Endothelial cell of umbilical vein (primary cell): ENCODE results near the gene TKT. TPM values are rescaled to one million over a fixed set of nuclear protein-coding genes. Genes with fewer than 3 reads are reported as not detected.

ENCODE experiments used
- BruUV-seq: library from RNA; stranded (reverse); fragments of 400-500 nt; replicated peaks from 2 replicates; lab custom pipeline; 2021; lab: Mats Ljungman, UMichigan
- CTCF ChIA-PET: fragments of 300-600, 350-600 bp; sonication (Branson Sonifier 250); formaldehyde crosslinking; loops from one replicate; lab custom pipeline; 2021; ENCODE audit warnings: antibody characterized with exemption, inconsistent platforms; lab: Charles Lee
- POLR2A ChIA-PET: fragments of 300-600, 350-600 bp; sonication (Branson Sonifier 250); formaldehyde crosslinking; loops from one replicate; lab custom pipeline; 2021; ENCODE audit warnings: antibody characterized with exemption, inconsistent platforms; lab: Charles Lee
- DNase-seq: peaks from one replicate; pipeline ENCODE4 v3.0.0-alpha.2; 2011; ENCODE audit warnings: low read depth, low spot score
- FAIRE-seq: peaks from 2 replicates; lab custom pipeline; 2011; peaks lifted over from hg19 to GRCh38; lab: Jason Lieb, UNC
- H2AFZ ChIP-seq: 2 replicates; pipeline ENCODE4 v1.6.0; 2012; ENCODE audit warnings: low read depth, low read length, control low read depth, inconsistent platforms
- H3K27ac ChIP-seq: 2 replicates; pipeline ENCODE4 v1.5.1; 2011; ENCODE audit warnings: low read depth, mild to moderate bottlenecking, control low read depth, low read length, moderate library complexity; ENCODE audit not compliant: insufficient read depth
- H3K27me3 ChIP-seq, 2 experiments: 2 replicates each; pipeline versions ENCODE4 v1.6.0 to v1.6.1; 2011; ENCODE audit warnings: low read length in 2 of 2, mixed read lengths in 1 of 2; ENCODE audit not compliant: control insufficient read depth in 2 of 2, insufficient read depth in 2 of 2
- H3K36me3 ChIP-seq, 2 experiments: 2 replicates in 1 of 2; 3 replicates in 1 of 2; pipeline ENCODE4 v1.5.1; 2011; ENCODE audit warnings: low read length in 2 of 2, mild to moderate bottlenecking in 1 of 2, moderate library complexity in 1 of 2; ENCODE audit not compliant: control insufficient read depth in 2 of 2, insufficient read depth in 2 of 2; ENCODE audit errors: extremely low read depth in 1 of 2
- H3K4me1 ChIP-seq: 3 replicates; pipeline ENCODE4 v1.5.1; 2011; ENCODE audit warnings: mild to moderate bottlenecking, low read length; ENCODE audit not compliant: control insufficient read depth, insufficient read depth; ENCODE audit errors: extremely low read depth
- H3K4me2 ChIP-seq: 2 replicates; pipeline ENCODE4 v1.6.1; 2011; ENCODE audit warnings: low read length, control low read depth, mixed read lengths; ENCODE audit not compliant: insufficient read depth
- H3K4me3 ChIP-seq, 3 experiments: fragments of 200-600 bp in 1 of 3; sonication (generic), shearing (Covaris generic) in 1 of 3; replicated peaks in 1 of 3; 2 replicates each; pipeline ENCODE4 v1.5.1; 2011 to 2016; ENCODE audit warnings: control low read depth in 3 of 3, low read length in 3 of 3, mild to moderate bottlenecking in 2 of 3, inconsistent platforms in 1 of 3, low read depth in 1 of 3, moderate library complexity in 1 of 3; ENCODE audit not compliant: insufficient read depth in 1 of 3
- H3K79me2 ChIP-seq: 2 replicates; pipeline ENCODE4 v1.6.0; 2012; ENCODE audit warnings: low read length, inconsistent platforms; ENCODE audit not compliant: control insufficient read depth, insufficient read depth
- H3K9ac ChIP-seq: replicated peaks from 2 replicates; pipeline ENCODE3; 2011; ENCODE audit warnings: low read length, control low read depth; ENCODE audit not compliant: insufficient read depth; ENCODE audit errors: extremely low read depth
- H3K9me1 ChIP-seq: replicated peaks from 3 replicates; pipeline ENCODE4 v1.6.0; 2011; ENCODE audit warnings: mild to moderate bottlenecking, low read length; ENCODE audit not compliant: control insufficient read depth, insufficient read depth; ENCODE audit errors: extremely low read depth
- H3K9me3 ChIP-seq: replicated peaks from 2 replicates; pipeline ENCODE4 v1.5.1; 2012; ENCODE audit warnings: low read length, inconsistent platforms; ENCODE audit not compliant: control insufficient read depth, insufficient read depth
- H4K20me1 ChIP-seq: replicated peaks from 2 replicates; pipeline ENCODE3; 2011; ENCODE audit warnings: mild to moderate bottlenecking, low read length; ENCODE audit not compliant: control insufficient read depth, insufficient read depth; ENCODE audit errors: extremely low read depth
- EZH2 ChIP-seq: IDR thresholded peaks from 2 replicates; pipeline ENCODE4 v1.6.1; 2012; ENCODE audit warnings: borderline replicate concordance, low read depth, mild to moderate bottlenecking, moderate library complexity, low read length, inconsistent platforms; ENCODE audit not compliant: severe bottlenecking
- FOS ChIP-seq: IDR thresholded peaks from 2 replicates; pipeline ENCODE4 v1.6.1; 2011; ENCODE audit warnings: mild to moderate bottlenecking, low read length, moderate library complexity, borderline replicate concordance; ENCODE audit not compliant: insufficient read depth
- GATA2 ChIP-seq: IDR thresholded peaks from 2 replicates; pipeline ENCODE4 v1.7.0; 2011; ENCODE audit warnings: low read depth, mild to moderate bottlenecking, moderate library complexity, mixed read lengths, low read length; ENCODE audit not compliant: insufficient read length, insufficient read depth
- JUN ChIP-seq: IDR thresholded peaks from 2 replicates; pipeline ENCODE4 v1.6.1; 2011; ENCODE audit warnings: borderline replicate concordance, low read depth; ENCODE audit not compliant: insufficient read length, insufficient read depth
- POLR2A ChIP-seq: IDR thresholded peaks from 2 replicates; pipeline ENCODE4 v1.6.1; 2012; ENCODE audit warnings: low read depth, mild to moderate bottlenecking, control low read depth, low read length
- POLR2AphosphoS5 ChIP-seq: IDR thresholded peaks from 2 replicates; pipeline ENCODE4 v1.6.1; 2012; ENCODE audit warnings: low read depth, mild to moderate bottlenecking, control low read depth, low read length, moderate library complexity; ENCODE audit not compliant: insufficient read depth
- dilution Hi-C: fragments of 300-500 bp; cut with MboI; formaldehyde crosslinking; loops from one replicate; pipeline ENCODE4 v1.15.0; 2019; ENCODE audit warnings: low sequenced_read_pairs; ENCODE audit not compliant: extremely low pct_ligation_motif_present
- intact Hi-C: fragments of 100-400 bp; cut with micrococcal nuclease; formaldehyde crosslinking; loops from one replicate; pipeline ENCODE4 v1.10.0; 2022
- polyA plus RNA-seq, 4 experiments: library from polyadenylated mRNA; depleted of rRNA in 3 of 4; stranded (reverse) in 3 of 4; unstranded in 1 of 4; fragments of >200 nt; gene quantifications; 2 replicates each; pipeline versions ENCODE4 v1.2.1 to v1.2.3, GENCODE V29; 2011 to 2012; ENCODE audit warnings: missing spikeins in 1 of 4
- total RNA-seq: library from RNA; stranded (reverse); gene quantifications from 2 replicates; pipeline ENCODE4 v1.2.3, GENCODE V29; 2021
- TF ChIP-seq, protein P1 (sequence below), 2 donors: IDR thresholded peaks; 1 replicate in 1 of 2; 2 replicates in 1 of 2; pipeline ENCODE4 v1.5.1; 2011; ENCODE audit warnings: low read length in 2 of 2, mild to moderate bottlenecking in 2 of 2, moderate library complexity in 2 of 2, control low read depth in 1 of 2, inconsistent platforms in 1 of 2, low read depth in 1 of 2; ENCODE audit not compliant: insufficient read depth in 1 of 2; ENCODE audit errors: extremely low read depth in 1 of 2
- TF ChIP-seq, protein P2 (sequence below): IDR thresholded peaks from 2 replicates; pipeline ENCODE4 v1.6.1; 2011; ENCODE audit not compliant: insufficient read depth, insufficient read length

TKT gene
- total and polyA plus RNA-seq, 2 donors (not counting 3 experiments of a cell fraction or from before 2014, with no cell fraction given): 287 to 586 TPM

DNA sequence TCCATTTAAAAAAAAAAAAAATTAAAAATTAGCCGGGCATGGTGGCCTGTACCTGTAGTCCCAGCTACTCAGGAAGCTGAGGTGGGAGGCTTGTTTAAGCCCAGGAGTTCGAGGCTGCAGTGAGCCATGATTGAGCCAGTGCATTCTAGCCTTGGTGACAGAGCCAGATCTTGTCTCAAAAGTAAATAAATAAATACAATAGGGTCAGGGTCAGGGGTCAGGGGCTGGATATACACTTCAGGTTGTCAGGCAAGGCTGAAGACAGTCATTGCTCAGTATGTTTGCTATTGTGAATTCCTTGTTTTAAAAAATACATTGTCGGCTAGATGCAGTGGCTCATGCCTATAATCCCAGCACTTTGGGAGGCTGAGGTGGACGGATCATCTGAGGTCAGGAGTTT lies 8.1 kb upstream of the TKT start:
- Histone ChIP-seq H3K4me3 (no peak overlapping the region), H3K9me1 (no peaks in the 10 kb centered on the region), H3K79me2 (no peaks in the 10 kb centered on the region), H3K27ac (no peak overlapping the region), H3K36me3 (no peaks in the 10 kb centered on the region), H3K4me2 (no peak overlapping the region), H3K9me3 (no peaks in the 10 kb centered on the region), H3K9ac (no peak overlapping the region), H3K4me1 (no peaks in the 10 kb centered on the region), H3K27me3 (no peaks in the 10 kb centered on the region), H2AFZ (no peak overlapping the region), H4K20me1 (no peaks in the 10 kb centered on the region)
- intact Hi-C loops: no loop called here
- FAIRE-seq (no peak), DNase-seq (no peak)
- ChIA-PET CTCF (no interaction called here), POLR2A (no interaction called here)
- no TSS peak for BruUV-seq
- no peak for TF ChIP-seq POLR2A
- no peak for TF ChIP-seq FOS
- TF ChIP-seq GATA2: no peak
- no peak for TF ChIP-seq EZH2
- TF ChIP-seq POLR2AphosphoS5: no peak
- TF ChIP-seq, protein P1, sequence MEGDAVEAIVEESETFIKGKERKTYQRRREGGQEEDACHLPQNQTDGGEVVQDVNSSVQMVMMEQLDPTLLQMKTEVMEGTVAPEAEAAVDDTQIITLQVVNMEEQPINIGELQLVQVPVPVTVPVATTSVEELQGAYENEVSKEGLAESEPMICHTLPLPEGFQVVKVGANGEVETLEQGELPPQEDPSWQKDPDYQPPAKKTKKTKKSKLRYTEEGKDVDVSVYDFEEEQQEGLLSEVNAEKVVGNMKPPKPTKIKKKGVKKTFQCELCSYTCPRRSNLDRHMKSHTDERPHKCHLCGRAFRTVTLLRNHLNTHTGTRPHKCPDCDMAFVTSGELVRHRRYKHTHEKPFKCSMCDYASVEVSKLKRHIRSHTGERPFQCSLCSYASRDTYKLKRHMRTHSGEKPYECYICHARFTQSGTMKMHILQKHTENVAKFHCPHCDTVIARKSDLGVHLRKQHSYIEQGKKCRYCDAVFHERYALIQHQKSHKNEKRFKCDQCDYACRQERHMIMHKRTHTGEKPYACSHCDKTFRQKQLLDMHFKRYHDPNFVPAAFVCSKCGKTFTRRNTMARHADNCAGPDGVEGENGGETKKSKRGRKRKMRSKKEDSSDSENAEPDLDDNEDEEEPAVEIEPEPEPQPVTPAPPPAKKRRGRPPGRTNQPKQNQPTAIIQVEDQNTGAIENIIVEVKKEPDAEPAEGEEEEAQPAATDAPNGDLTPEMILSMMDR (IDR thresholded peaks at IDR 0.05; ENCODE audit: extremely low read depth in 1 of 2, insufficient read depth in 1 of 2, low read depth in 1 of 2, low read length in 2 of 2): no peak
- TF ChIP-seq, protein P2, sequence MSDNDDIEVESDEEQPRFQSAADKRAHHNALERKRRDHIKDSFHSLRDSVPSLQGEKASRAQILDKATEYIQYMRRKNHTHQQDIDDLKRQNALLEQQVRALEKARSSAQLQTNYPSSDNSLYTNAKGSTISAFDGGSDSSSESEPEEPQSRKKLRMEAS: no peak
- TF ChIP-seq JUN: no peak
- dilution Hi-C loops: no loop called here
